22Rv1 (cell line): ENCODE data around the gene SLC29A3.

ENCODE experiments used
- ZFX ChIP-seq: fragments of 450-650 bp; IDR thresholded peaks from 2 replicates; pipeline ENCODE4 v1.6.1; 2017; ENCODE audit warnings: antibody characterized with exemption, borderline replicate concordance
- TF ChIP-seq, protein P1 (sequence below): fragments of 450-650 bp; IDR thresholded peaks from 2 replicates; pipeline ENCODE4 v1.5.1; 2017; ENCODE audit warnings: mild to moderate bottlenecking

DNA sequence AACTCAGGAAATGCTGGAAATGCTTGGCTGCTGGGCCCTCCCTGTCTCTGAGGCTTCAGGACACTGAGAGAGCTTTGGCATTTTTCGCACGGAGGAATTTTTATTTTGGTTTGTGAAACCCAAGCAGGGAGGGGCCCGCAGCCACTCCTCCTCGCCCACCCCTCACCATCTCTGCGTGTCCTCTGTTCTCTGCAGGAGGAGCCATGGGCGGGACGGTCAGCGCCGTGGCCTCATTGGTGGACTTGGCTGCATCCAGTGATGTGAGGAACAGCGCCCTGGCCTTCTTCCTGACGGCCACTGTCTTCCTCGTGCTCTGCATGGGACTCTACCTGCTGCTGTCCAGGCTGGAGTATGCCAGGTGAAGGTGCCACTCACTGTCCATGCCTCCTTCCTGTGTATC lies 36.8 kb downstream of the SLC29A3 start:
- TF ChIP-seq, protein P1, sequence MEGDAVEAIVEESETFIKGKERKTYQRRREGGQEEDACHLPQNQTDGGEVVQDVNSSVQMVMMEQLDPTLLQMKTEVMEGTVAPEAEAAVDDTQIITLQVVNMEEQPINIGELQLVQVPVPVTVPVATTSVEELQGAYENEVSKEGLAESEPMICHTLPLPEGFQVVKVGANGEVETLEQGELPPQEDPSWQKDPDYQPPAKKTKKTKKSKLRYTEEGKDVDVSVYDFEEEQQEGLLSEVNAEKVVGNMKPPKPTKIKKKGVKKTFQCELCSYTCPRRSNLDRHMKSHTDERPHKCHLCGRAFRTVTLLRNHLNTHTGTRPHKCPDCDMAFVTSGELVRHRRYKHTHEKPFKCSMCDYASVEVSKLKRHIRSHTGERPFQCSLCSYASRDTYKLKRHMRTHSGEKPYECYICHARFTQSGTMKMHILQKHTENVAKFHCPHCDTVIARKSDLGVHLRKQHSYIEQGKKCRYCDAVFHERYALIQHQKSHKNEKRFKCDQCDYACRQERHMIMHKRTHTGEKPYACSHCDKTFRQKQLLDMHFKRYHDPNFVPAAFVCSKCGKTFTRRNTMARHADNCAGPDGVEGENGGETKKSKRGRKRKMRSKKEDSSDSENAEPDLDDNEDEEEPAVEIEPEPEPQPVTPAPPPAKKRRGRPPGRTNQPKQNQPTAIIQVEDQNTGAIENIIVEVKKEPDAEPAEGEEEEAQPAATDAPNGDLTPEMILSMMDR, result no peak
- no peak for TF ChIP-seq ZFX
